ENCODE results near the gene PCDHB16. TPM values are rescaled to one million over a fixed set of nuclear protein-coding genes. Genes with fewer than 3 reads are reported as not detected.

Gene PCDHB16
- total RNA-seq, 1 experiment from 2014 or later: 6.5 TPM

GRCh38 chr5:141196363-141196762 lies 14.2 kb downstream of the PCDHB16 start:
- Mint-ChIP-seq H3K36me3 (ENCODE audit: insufficient read depth in 1 of 3, low read depth in 3 of 3) (peaks cover 8 to 30% (median 9%) of the 10 kb centered on the region in 3 experiments; a peak in 6 of 7 replicates), H3K4me1 (peaks cover 4 to 11% of the 10 kb centered on the region in 2 experiments), H3K4me3 (no peak overlapping the region), H3K9me3 (peaks cover 35 to 38% of the 10 kb centered on the region in 2 experiments), H3K27me3 (ENCODE audit: low read depth) (no peaks in the 10 kb centered on the region; the same call in 1 of the 2 replicates), H3K27ac (no peak overlapping the region)
- no peaks in the 10 kb centered on the region for H3K79me1 ChIP-seq (ENCODE audit: insufficient read depth, low read depth, low read length, poor library complexity, severe bottlenecking)
- H3K9me3 ChIP-seq (ENCODE audit: control insufficient read depth, low read depth, low read length): no peaks in the 10 kb centered on the region
- H3K23ac ChIP-seq (ENCODE audit: insufficient read length, low read depth, low read length): no peak overlapping the region
- no peak overlapping the region for H2AK5ac ChIP-seq (ENCODE audit: insufficient read length, low read length)
- H2AFZ ChIP-seq (ENCODE audit: low read length): no peak overlapping the region
- H2BK120ac ChIP-seq (ENCODE audit: low read depth, low read length, poor library complexity, severe bottlenecking): no peak overlapping the region
- H3K18ac ChIP-seq (ENCODE audit: insufficient read length, low read depth, low read length): no peak overlapping the region
- no peak overlapping the region for H2BK5ac ChIP-seq (ENCODE audit: insufficient read length, low read length)
- H3K14ac ChIP-seq (ENCODE audit: insufficient read depth, low read length): no peak overlapping the region
- H3K79me2 ChIP-seq (ENCODE audit: insufficient read depth, low read length): no peaks in the 10 kb centered on the region
- H3K4ac ChIP-seq (ENCODE audit: low read depth, low read length): no peak overlapping the region
- H2BK12ac ChIP-seq (ENCODE audit: insufficient read length, low read depth, low read length): no peak overlapping the region
- H2BK15ac ChIP-seq (ENCODE audit: low read depth, low read length): no peak overlapping the region
- H3K4me1 ChIP-seq (ENCODE audit: insufficient read depth, low read length): no peaks in the 10 kb centered on the region
- no peak overlapping the region for H4K91ac ChIP-seq (ENCODE audit: insufficient read length, low read depth, low read length)
- no peaks in the 10 kb centered on the region for H3K23me2 ChIP-seq (ENCODE audit: insufficient read length, low read depth, low read length, poor library complexity, severe bottlenecking)
- no peak overlapping the region for H4K8ac ChIP-seq (replicated peaks; ENCODE audit: insufficient read length, low read depth, low read length)
- no peak for TF ChIP-seq CTCF (conservative IDR thresholded peaks at IDR 0.05)
- H3K4me2 ChIP-seq (ENCODE audit: insufficient read depth, insufficient read length, low read length): no peak overlapping the region
- H3K27ac ChIP-seq (ENCODE audit: insufficient read length, low read depth, low read length): no peak overlapping the region
- no peak overlapping the region for H2BK20ac ChIP-seq (ENCODE audit: low read depth, low read length, poor library complexity, severe bottlenecking)
- DNase-seq: no peak
- no peaks in the 10 kb centered on the region for H3K27me3 ChIP-seq (ENCODE audit: insufficient read depth, low read length)
- WGBS (ENCODE audit: extremely low coverage, insufficient read length, low lambda C conversion rate): no CpG with 5 or more reads among the region's 3 CpGs
- no peak overlapping the region for H4K5ac ChIP-seq (ENCODE audit: insufficient read length, low read depth, low read length)
- no peak overlapping the region for H3K56ac ChIP-seq (ENCODE audit: insufficient read length, low read depth, low read length)
- no peak overlapping the region for H3K9ac ChIP-seq (ENCODE audit: extremely low read depth, insufficient read length, low read length)
- no peaks in the 10 kb centered on the region for H4K20me1 ChIP-seq (ENCODE audit: control insufficient read depth, insufficient read depth, insufficient read length)
- H3T11ph ChIP-seq (ENCODE audit: low read length): no peak overlapping the region
